ENCODE results near the gene TNNI2.

TNNI2 gene

DNA sequence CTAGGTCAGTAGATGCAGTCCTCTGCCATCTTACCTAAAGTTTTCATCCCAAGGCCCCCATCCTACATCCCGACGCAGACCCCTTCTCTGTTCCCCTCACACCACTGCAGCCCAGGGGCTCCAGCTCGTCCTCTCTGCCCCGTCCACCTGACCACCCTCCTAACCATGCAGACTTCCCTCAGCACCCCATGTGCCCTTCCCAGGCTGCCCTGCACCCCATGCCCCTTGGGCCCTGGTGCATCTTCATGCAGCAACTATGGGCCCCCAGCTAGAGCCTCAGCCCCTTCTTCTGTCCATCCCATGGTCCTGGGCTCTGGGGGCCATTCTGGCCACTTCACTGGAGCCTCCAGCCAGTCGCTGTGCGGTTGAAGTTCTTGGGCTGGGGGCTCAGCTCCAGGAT lies 50.0 kb downstream of the TNNI2 start:
- DNase-seq (ENCODE audit: low read depth in 2 of 2), result no peak

DNA sequence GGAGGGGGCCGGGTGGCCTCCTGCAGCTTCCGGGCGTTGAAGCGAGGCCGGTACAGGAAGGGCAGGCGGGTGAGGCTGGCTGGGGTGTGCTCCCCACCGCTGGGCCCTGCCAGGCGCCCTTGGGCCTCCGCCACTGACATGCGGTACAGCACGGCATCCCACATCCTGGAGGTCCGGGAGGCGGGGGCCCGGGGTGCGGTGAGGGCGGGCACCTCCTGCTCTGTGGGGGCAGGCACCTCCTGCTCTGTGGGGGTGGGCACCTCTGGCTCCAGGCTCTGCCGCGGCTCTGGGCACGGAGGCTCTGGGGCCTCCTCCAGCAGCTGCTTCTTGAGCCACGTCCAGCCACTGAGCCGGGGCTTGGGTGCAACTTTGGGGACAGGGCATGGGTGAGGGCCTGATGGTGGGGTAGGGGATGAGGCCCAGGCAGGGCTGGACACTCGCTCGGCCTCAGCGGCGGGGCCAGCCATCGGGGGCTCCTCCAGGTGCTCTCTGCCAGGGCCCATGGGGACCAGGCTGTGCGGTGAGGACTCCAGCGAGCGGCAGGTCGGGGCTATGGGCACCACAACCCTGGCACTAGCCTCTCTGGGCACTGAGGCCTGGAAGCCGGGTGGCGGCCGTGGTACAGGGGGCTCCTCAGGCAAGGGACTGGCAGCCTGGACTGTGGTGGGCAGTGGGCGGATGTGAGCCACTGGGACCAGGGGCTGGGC lies 50.6 kb downstream of the TNNI2 start:
- DNase-seq (ENCODE audit: low read depth in 2 of 2), result peak; percentile 54 to 60

DNA sequence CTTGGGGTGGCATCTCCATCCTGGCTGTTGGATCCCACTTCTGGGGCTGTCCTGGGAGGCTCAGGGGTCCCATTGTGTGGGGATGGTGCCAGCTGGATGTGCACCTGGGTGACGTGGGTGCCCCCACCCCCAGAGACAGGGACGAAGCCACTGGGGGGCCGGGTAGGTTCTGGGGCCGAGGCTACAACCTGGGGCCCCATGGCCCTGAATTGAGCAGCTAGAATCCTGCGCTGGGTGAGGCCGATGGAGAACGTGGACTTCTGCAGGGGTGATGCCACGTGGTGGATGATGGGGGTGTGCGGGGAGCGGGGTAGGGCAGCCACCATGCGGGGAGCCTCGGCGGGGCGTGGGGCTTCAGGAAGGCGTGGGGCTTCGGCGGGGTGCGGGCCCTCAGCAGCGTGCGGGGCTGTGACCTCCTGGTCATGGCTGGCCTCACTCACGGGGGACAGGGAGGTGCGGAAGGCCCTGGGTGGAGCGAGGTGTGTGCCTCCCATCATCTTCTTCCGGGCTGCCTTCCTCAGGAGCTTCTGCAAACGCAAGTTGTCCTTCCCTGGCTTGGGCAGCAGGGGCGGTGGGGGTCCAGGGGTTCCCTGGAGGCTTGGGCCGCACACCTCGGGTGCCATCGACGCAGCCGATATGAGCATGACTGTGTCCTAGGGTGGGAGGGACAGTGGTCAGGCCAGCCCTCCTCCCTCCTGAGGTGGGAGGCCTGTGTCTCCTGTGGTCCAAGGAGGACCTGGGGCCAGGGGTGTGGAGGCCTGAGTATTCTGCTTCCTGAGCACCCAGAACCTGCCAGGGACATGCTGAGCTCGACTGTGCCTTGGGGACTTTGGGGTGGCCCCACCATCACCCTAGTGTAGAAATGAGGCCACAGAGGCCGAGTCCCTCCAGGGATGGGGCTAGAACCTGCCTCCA lies 51.4 kb downstream of the TNNI2 start:
- no peak for DNase-seq (ENCODE audit: low read depth in 2 of 2)

Measured in activated CD8-positive, alpha-beta memory T cell treated with anti-CD3 and anti-CD28 coated beads for 4 hours (primary cell).